HepG2 (cell line): ENCODE data around the gene SNED1.

Experiments used
- CEBPB ChIP-seq: IDR thresholded peaks from 2 replicates; pipeline ENCODE4 v1.6.1; 2011; ENCODE audit warnings: low read depth, low read length, improper control_type of control experiment, borderline replicate concordance
- CTCF ChIP-seq: sonication (generic); formaldehyde crosslinking; IDR thresholded peaks from 2 replicates; pipeline ENCODE4 v1.5.0; 2020; ENCODE audit warnings: mild to moderate bottlenecking, missing genetic modification reagents, moderate library complexity
- HOXA9 ChIP-seq: sonication (generic); formaldehyde crosslinking; IDR thresholded peaks from 2 replicates; pipeline ENCODE4 v1.8.1; 2022; ENCODE audit warnings: missing genetic modification reagents, mild to moderate bottlenecking, moderate library complexity, borderline replicate concordance
- MED1 ChIP-seq: sonication (generic); formaldehyde crosslinking; IDR thresholded peaks from 2 replicates; pipeline ENCODE4 v1.4.0; 2020; ENCODE audit warnings: missing genetic modification reagents
- NR2C2 ChIP-seq: sonication (generic); formaldehyde crosslinking; IDR thresholded peaks from 2 replicates; pipeline ENCODE4 v1.4.0; 2020; ENCODE audit warnings: missing genetic modification reagents, mild to moderate bottlenecking, moderate library complexity, borderline replicate concordance
- RCOR2 ChIP-seq: IDR thresholded peaks from 2 replicates; pipeline ENCODE4 v1.6.1; 2016; ENCODE audit warnings: missing biosample characterization, missing genetic modification reagents
- RFX5 ChIP-seq: IDR thresholded peaks from 2 replicates; pipeline ENCODE4 v1.6.1; 2011; ENCODE audit warnings: low read depth, low read length, improper control_type of control experiment
- ZNF44 ChIP-seq: sonication (generic); formaldehyde crosslinking; IDR thresholded peaks from 2 replicates; pipeline ENCODE4 v1.5.1; 2020; ENCODE audit warnings: mild to moderate bottlenecking, missing genetic modification reagents
- TF ChIP-seq, protein P1 (sequence below): sonication (generic); formaldehyde crosslinking; conservative IDR thresholded peaks from 2 replicates; pipeline ENCODE4 v1.4.0; 2020; ENCODE audit warnings: missing genetic modification reagents
- TF ChIP-seq, protein P2 (sequence below): IDR thresholded peaks from 2 replicates; pipeline ENCODE4 v1.6.1; 2012; ENCODE audit warnings: inconsistent platforms
- TF ChIP-seq, protein P3 (sequence below): fragments of 450-650 bp; IDR thresholded peaks from 2 replicates; pipeline ENCODE4 v1.6.1; 2016

- TF ChIP-seq, protein P1, sequence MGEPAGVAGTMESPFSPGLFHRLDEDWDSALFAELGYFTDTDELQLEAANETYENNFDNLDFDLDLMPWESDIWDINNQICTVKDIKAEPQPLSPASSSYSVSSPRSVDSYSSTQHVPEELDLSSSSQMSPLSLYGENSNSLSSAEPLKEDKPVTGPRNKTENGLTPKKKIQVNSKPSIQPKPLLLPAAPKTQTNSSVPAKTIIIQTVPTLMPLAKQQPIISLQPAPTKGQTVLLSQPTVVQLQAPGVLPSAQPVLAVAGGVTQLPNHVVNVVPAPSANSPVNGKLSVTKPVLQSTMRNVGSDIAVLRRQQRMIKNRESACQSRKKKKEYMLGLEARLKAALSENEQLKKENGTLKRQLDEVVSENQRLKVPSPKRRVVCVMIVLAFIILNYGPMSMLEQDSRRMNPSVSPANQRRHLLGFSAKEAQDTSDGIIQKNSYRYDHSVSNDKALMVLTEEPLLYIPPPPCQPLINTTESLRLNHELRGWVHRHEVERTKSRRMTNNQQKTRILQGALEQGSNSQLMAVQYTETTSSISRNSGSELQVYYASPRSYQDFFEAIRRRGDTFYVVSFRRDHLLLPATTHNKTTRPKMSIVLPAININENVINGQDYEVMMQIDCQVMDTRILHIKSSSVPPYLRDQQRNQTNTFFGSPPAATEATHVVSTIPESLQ (CRISPR knock-in tag), result no peak
- TF ChIP-seq CTCF (no peak), RCOR2 (CRISPR knock-in tag) (no peak), RFX5 (no peak), HOXA9 (CRISPR knock-in tag) (no peak), NR2C2 (no peak), ZNF44 (CRISPR knock-in tag) (no peak), MED1 (CRISPR knock-in tag) (no peak), CEBPB (no peak)
- TF ChIP-seq, protein P2, sequence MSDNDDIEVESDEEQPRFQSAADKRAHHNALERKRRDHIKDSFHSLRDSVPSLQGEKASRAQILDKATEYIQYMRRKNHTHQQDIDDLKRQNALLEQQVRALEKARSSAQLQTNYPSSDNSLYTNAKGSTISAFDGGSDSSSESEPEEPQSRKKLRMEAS, result no peak
- TF ChIP-seq, protein P3, sequence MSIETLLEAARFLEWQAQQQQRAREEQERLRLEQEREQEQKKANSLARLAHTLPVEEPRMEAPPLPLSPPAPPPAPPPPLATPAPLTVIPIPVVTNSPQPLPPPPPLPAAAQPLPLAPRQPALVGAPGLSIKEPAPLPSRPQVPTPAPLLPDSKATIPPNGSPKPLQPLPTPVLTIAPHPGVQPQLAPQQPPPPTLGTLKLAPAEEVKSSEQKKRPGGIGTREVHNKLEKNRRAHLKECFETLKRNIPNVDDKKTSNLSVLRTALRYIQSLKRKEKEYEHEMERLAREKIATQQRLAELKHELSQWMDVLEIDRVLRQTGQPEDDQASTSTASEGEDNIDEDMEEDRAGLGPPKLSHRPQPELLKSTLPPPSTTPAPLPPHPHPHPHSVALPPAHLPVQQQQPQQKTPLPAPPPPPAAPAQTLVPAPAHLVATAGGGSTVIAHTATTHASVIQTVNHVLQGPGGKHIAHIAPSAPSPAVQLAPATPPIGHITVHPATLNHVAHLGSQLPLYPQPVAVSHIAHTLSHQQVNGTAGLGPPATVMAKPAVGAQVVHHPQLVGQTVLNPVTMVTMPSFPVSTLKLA, result no peak
These were observed 10.3 kb downstream of the SNED1 start for GRCh38 chr2:241008711-241009121.
